ENCODE data around the gene RIN1. TPM values are rescaled to one million over a fixed set of nuclear protein-coding genes. Genes with fewer than 3 reads are reported as not detected.

Gene RIN1
- total and polyA plus RNA-seq, 9 of the 15 experiments (the other 6 are each of a cell fraction or from before 2014, with no cell fraction given), result 0.01 to 1.2 (median 0.45) TPM; not detected in 1

- POLR2A ChIA-PET, result interaction anchor here (0.7 to 1.8 kb wide), 4 partner anchors 9 to 123 kb away, joined by 3 to 6 read pairs (median 4); partner anchors contain the start of gene B4GAT1
- no peak overlapping the region for H2AFZ ChIP-seq (ENCODE audit: low read depth, low read length)
- ATAC-seq (no peak), DNase-seq (ENCODE audit: extremely low read depth in 1 of 4, low spot score in 3 of 4) (peak in 1 of 4 experiments; percentile 3), FAIRE-seq (no peak)
- peaks cover 21 to 54% of the 10 kb centered on the region in 2 experiments; a peak in 4 of 5 replicates for H3K4me1 ChIP-seq (replicated peaks in 1 of 2; ENCODE audit: control insufficient read depth in 2 of 2, insufficient read depth in 2 of 2, low read length in 2 of 2)
- H4K20me1 ChIP-seq (replicated peaks; ENCODE audit: control insufficient read depth, insufficient read depth, low read length), result peaks cover 11% of the 10 kb centered on the region; the same call in 1 of the 2 replicates
- in situ Hi-C loops (cut with MboI), result no loop called here
- peaks cover 62% of the 10 kb centered on the region for H3K36me3 ChIP-seq (ENCODE audit: control insufficient read depth, insufficient read depth, low read length)
- peaks cover 7% of the 10 kb centered on the region for H3K9me1 ChIP-seq (ENCODE audit: control insufficient read depth, insufficient read depth, low read length)
- H3K79me2 ChIP-seq (ENCODE audit: control insufficient read depth, insufficient read depth, low read length), result peaks cover 51% of the 10 kb centered on the region
- no TSS peak for BruUV-seq (replicated peaks)
- WGBS (ENCODE audit: insufficient coverage, low coverage, missing lambda C conversion rate), result 92% methylated on average over 24 of the region's 25 CpGs
- 0 out of 2 replicates have a peak, but pooled peaks have one; percentile 9 for TF ChIP-seq POLR2AphosphoS5 (IDR thresholded peaks at IDR 0.05; ENCODE audit: control insufficient read depth, insufficient read depth, low read depth, low read length)
- TF ChIP-seq TSHZ1 (CRISPR knock-in tag; IDR thresholded peaks at IDR 0.05), result no peak
- TF ChIP-seq SP1 (CRISPR knock-in tag; IDR thresholded peaks at IDR 0.05), result 0 out of 2 replicates have a peak, but pooled peaks have one; percentile 36
- TF ChIP-seq RBFOX2 (IDR thresholded peaks at IDR 0.05; ENCODE audit: low read depth, low read length), result peak; percentile 51; the same call in 1 of the 2 replicates
- TF ChIP-seq POLR2G (IDR thresholded peaks at IDR 0.05; ENCODE audit: low read depth, low read length), result peak; percentile 46
- CTCF ChIA-PET (ENCODE audit: low intra/inter-chr PET ratio), result no interaction called here
- intact Hi-C loops (cut with micrococcal nuclease), result no loop called here
- H3K4me2 ChIP-seq (ENCODE audit: insufficient read depth, low read length), result peak overlapping the region; percentile 99
- H3K27me3 ChIP-seq (ENCODE audit: control insufficient read depth in 2 of 2, insufficient read depth in 2 of 2, low read length in 2 of 2), result no peaks in the 10 kb centered on the region
- H3K4me3 ChIP-seq, result peak overlapping the region; percentile 93; the same call in 1 of the 2 replicates
- H3K9me3 ChIP-seq (replicated peaks; ENCODE audit: control insufficient read depth, insufficient read depth, low read depth, low read length), result no peaks in the 10 kb centered on the region
- peak overlapping the region; percentile 93 to 96 for H3K9ac ChIP-seq (ENCODE audit: insufficient read depth in 1 of 2, low read depth in 2 of 2, low read length in 2 of 2)
- H3K27ac ChIP-seq (ENCODE audit: extremely low read depth, low read depth, low read length), result peak overlapping the region; percentile 17; the same call in 1 of the 3 replicates
Observed at GRCh38 chr11:66369073-66369894, 33.0 kb upstream of the RIN1 start.

All from K562 (cell line).